Muscle layer of duodenum (tissue), 2 donors: ENCODE data around the gene PSMC3.

Experiments
- H3K27ac ChIP-seq: one replicate; pipeline ENCODE4 v1.7.0; 2013; ENCODE audit warnings: mild to moderate bottlenecking, low read length
- H3K27me3 ChIP-seq: one replicate; pipeline ENCODE4 v1.7.0; 2013; ENCODE audit warnings: low read depth, mild to moderate bottlenecking, control low read depth, low read length
- H3K36me3 ChIP-seq, 2 donors: one replicate each; pipeline ENCODE4 v1.7.0; 2013; ENCODE audit warnings: low read length in 2 of 2, control low read depth in 1 of 2, mild to moderate bottlenecking in 1 of 2; ENCODE audit not compliant: insufficient read depth in 2 of 2, control insufficient read depth in 1 of 2
- H3K4me1 ChIP-seq, 2 donors: one replicate each; pipeline ENCODE4 v1.7.0; 2013; ENCODE audit warnings: low read length in 2 of 2, mild to moderate bottlenecking in 2 of 2, control low read depth in 1 of 2, moderate library complexity in 1 of 2; ENCODE audit not compliant: insufficient read depth in 2 of 2, control insufficient read depth in 1 of 2
- H3K4me3 ChIP-seq, 2 donors: one replicate each; pipeline ENCODE4 v1.7.0; 2013; ENCODE audit warnings: low read length in 2 of 2, low read depth in 1 of 2, mild to moderate bottlenecking in 1 of 2
- H3K9me3 ChIP-seq, 2 donors: one replicate each; pipeline ENCODE4 v1.7.0; 2013; ENCODE audit warnings: low read length in 2 of 2, control low read depth in 1 of 2, mild to moderate bottlenecking in 1 of 2; ENCODE audit not compliant: control insufficient read depth in 1 of 2
- donor health status: healthy.

The PSMC3 gene

DNA sequence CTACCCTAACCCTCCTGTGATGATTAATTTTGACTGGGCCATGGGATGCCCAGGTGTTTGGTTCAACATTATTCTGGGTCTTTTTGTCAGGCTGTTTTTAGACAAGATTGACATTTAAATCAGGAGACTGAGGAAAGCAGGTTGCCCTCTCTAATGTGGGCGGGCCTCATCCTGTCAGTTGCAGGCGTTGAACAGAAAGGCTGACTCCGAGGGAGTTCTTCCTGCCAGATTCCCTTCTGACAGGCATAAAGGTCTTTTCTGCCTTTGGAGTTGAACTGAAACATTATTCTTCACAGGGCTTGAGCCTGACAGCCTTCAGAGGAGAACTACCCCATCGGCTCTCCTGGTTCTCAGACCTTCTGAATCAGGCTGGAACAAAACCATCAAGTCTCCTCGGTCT is 4.3 kb upstream of the PSMC3 start:
- Histone ChIP-seq H3K4me1 (peaks cover under 1 to 6% of the 10 kb centered on the region in 2 donors), H3K9me3 (no peaks in the 10 kb centered on the region), H3K4me3 (no peak overlapping the region), H3K27me3 (no peaks in the 10 kb centered on the region), H3K36me3 (no peaks in the 10 kb centered on the region), H3K27ac (no peak overlapping the region)

DNA sequence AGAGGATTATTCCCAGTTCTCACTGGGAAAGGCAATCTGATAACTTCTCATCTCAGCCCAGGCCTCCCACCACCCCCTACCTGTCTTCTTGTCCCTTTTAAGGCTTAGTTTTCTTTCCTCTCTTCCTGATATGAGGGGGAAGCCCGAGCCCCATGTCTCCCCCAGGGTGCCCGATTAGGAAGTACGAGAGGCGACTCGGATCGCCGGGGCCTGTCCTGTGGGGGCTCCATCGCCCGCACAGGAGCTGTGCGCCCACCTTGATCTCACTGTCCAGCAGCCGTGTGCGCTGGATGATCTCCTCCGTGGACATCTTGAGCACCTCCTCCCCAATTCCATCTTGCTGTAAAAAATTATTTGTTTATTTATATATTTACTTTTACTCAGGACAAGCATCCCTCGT is 628 bp downstream of the PSMC3 start:
- Histone ChIP-seq H3K9me3 (no peaks in the 10 kb centered on the region), H3K36me3 (peaks cover 26 to 43% of the 10 kb centered on the region in 2 donors), H3K4me3 (peak overlapping the region; percentile 85 to 87), H3K27ac (peak overlapping the region; percentile 94), H3K4me1 (peaks cover 6 to 16% of the 10 kb centered on the region in 2 donors), H3K27me3 (no peaks in the 10 kb centered on the region)

DNA sequence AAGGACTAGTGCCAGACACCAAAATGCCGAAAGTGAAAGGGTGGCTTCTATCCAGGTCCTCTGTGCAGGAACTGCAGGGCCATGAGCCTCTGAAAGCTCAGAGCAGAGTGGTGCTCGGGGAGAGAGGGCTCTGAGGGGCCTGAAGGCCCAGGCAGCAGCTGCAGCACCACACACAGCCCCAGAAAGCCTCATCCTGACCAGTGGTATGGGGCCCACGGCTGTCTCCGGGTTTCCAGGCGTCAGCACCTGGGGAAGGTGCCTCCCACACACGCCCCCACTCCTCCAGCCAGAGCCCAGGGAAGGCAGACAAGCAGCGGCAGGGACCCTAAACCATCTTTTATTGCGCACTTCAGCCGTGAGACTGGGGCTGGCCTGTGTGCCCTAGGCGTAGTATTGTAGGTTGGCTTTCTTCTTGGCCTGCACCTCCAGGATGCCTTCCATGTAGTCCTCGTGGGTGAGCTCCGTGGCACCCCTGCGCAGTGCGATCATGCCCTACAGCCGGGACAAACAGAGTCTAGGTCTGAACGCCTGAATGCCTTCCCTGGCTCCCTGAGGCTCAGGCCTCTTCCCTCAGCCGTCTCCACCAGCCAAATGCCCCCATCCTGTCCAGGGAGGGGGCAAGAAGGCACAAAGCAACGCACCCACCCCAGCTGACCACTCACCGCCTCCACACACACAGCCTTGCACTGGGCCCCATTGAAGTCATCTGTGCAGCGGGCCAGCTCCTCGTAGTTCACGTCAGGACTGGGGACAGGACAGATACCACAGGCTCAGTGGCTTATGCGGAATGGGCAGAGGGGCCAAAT is 7.6 kb downstream of the PSMC3 start:
- Histone ChIP-seq H3K36me3 (peaks cover 46 to 83% of the 10 kb centered on the region in 2 donors), H3K4me1 (peaks cover 0 to 29% of the 10 kb centered on the region in 2 donors), H3K27ac (no peak overlapping the region), H3K4me3 (no peak overlapping the region), H3K27me3 (no peaks in the 10 kb centered on the region), H3K9me3 (no peaks in the 10 kb centered on the region)

DNA sequence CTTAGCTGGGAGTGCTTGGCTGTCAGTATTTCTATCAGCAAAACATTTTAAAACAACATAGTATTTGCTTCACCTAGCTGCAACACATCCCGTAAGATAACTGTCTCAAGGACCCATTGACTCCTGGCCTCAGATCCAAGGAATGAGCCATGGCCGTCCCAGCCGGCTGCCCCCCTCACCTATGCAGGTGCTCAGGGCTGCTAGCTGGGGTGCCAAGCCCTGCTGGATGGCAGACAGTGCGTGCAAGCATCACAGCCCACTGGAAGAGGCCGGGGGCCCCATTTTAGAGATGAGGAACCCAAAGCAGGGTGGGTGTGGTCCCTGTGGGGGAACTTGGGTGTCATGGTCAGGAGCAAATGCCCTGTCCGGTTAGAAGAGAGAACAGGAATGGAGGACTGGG is 8.5 kb downstream of the PSMC3 start:
- Histone ChIP-seq H3K4me1 (peaks cover 0 to 33% of the 10 kb centered on the region in 2 donors), H3K4me3 (no peak overlapping the region), H3K36me3 (peaks cover 48 to 79% of the 10 kb centered on the region in 2 donors), H3K9me3 (no peaks in the 10 kb centered on the region), H3K27me3 (no peaks in the 10 kb centered on the region), H3K27ac (no peak overlapping the region)

DNA sequence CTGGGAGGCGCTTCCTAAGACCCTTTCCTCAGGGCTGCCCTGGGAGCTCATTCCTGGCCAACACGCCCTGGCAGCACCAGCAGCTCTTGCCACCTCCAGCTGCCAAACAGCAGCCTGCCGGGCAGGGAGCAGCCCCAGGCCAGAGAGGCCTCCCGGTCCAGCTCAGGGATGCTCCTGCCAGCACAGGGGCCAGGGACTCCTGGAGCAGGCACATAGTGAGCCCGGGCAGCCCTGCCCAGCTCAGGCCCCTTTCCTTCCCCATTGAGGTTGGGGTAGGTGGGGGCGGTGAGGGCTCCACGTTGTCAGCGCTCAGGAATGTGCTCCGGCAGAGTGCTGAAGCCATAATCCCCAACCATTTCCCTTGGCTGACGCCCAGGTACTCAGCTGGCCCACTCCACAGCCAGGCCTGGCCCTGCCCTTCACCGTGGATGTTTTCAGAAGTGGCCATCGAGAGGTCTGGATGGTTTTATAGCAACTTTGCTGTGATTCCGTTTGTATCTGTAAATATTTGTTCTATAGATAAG is 10.2 kb downstream of the PSMC3 start:
- Histone ChIP-seq H3K36me3 (peaks cover 41 to 73% of the 10 kb centered on the region in 2 donors), H3K4me1 (peaks cover 0 to 35% of the 10 kb centered on the region in 2 donors), H3K4me3 (peak overlapping the region in 1 of 2 donors; percentile 32)

DNA sequence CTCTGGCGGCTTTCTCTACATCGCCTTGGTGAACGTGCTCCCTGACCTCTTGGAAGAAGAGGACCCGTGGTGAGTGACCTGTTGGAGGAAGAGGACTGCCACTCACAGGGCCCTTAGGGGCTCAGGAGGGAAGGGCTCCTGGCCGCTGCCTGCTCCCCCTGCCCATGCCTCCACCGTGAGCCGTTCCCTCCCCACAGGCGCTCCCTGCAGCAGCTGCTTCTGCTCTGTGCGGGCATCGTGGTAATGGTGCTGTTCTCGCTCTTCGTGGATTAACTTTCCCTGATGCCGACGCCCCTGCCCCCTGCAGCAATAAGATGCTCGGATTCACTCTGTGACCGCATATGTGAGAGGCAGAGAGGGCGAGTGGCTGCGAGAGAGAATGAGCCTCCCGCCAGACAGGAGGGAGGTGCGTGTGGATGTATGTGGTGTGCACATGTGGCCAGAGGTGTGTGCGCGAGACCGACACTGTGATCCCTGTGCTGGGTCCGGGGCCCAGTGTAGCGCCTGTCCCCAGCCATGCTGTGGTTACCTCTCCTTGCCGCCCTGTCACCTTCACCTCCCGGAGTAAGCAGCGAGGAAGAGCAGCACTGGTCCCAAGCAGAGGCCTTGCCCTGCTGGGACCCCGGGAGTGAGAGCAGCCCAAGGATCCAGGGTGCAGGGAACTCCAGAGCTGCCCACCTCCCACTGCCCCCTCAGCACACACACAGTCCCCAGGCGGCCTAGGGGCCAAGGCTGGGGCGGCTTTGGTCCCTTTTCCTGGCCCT is 11.0 kb downstream of the PSMC3 start:
- Histone ChIP-seq H3K9me3 (no peaks in the 10 kb centered on the region), H3K4me1 (peaks cover 0 to 43% of the 10 kb centered on the region in 2 donors), H3K27me3 (no peaks in the 10 kb centered on the region), H3K27ac (peak overlapping the region; percentile 45), H3K36me3 (peaks cover 40 to 73% of the 10 kb centered on the region in 2 donors), H3K4me3 (peak overlapping the region in 1 of 2 donors; percentile 32)

More for the DNA sequence above, 10.2 kb downstream of the PSMC3 start:
- Histone ChIP-seq H3K9me3 (no peaks in the 10 kb centered on the region), H3K27ac (peak overlapping the region; percentile 45), H3K27me3 (no peaks in the 10 kb centered on the region)

DNA sequence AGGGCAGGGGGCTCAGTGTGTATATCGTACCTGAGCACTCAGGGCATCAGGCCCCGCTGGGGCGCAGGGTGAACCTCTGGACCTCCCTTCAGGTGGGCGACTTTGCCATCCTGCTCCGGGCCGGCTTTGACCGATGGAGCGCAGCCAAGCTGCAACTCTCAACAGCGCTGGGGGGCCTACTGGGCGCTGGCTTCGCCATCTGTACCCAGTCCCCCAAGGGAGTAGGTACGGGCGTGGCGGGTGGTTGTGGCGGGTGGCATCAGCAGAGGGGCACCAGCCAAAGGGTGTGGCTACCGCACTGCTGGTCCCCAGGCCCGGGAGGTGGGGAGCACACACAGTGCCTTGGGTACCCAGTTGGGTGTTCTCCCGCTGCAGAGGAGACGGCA is 11.6 kb downstream of the PSMC3 start:
- H3K4me3 ChIP-seq, result no peak overlapping the region
- H3K27ac ChIP-seq, result no peak overlapping the region
- H3K9me3 ChIP-seq, result no peaks in the 10 kb centered on the region
- peaks cover 0 to 49% of the 10 kb centered on the region in 2 donors for H3K4me1 ChIP-seq
- H3K27me3 ChIP-seq, result no peaks in the 10 kb centered on the region
- peaks cover 35 to 68% of the 10 kb centered on the region in 2 donors for H3K36me3 ChIP-seq

DNA sequence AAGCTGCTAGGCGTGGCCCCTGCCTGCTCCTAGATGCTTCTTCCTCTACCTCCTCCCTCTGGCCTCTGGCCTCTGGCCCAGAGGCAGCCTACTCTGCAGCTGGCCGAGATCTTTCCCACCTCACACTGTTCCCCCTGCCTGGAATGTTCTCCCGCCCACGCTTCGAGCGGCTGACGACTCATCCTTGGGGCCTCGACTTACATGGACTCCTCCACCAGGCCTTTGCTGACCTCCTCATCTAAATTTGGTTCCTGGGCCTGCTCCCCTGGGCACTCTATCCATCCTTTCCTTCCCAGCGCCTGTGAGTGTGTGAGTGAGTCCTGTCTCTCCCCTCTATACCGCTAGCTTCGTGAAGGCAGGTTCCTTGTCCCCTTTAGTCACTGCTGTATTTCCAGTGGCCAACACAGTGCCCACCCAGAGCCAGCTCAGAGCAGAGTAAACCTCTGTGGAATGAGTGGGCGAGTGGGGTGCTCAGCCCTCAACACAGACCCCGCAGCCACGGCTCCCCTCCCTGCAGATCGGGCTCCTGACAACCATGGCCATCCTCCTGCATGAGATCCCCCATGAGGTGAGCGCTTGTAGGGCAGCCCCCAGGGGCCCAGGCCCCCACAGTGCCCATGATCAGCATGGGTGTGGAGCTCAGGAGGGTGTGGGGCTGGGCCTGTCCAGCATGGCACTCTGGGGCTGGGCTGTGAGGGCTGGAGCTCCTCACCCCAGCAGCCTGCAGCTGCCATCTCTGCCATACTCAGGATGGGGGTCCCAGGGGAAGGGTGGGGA is 12.1 kb downstream of the PSMC3 start:
- no peaks in the 10 kb centered on the region for H3K27me3 ChIP-seq
- no peak overlapping the region for H3K4me3 ChIP-seq
- H3K36me3 ChIP-seq, result peaks cover 31 to 63% of the 10 kb centered on the region in 2 donors
- no peaks in the 10 kb centered on the region for H3K9me3 ChIP-seq
- peaks cover 0 to 54% of the 10 kb centered on the region in 2 donors for H3K4me1 ChIP-seq
- H3K27ac ChIP-seq, result no peak overlapping the region

DNA sequence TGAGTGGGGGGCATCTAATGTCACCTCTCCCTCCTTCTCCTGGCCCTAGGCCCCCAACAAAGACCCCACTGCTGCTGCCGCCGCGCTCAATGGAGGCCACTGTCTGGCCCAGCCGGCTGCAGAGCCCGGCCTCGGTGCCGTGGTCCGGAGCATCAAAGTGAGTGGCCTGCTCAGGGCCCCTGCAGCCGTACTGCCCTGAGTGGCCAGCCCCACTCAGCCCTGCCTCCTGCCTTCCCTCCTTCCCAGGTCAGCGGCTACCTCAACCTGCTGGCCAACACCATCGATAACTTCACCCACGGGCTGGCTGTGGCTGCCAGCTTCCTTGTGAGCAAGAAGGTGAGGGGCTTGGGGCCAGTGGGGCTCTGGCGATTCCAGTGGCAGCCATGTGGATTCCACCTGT is 12.9 kb downstream of the PSMC3 start:
- Histone ChIP-seq H3K36me3 (peaks cover 24 to 56% of the 10 kb centered on the region in 2 donors), H3K4me1 (peaks cover 0 to 57% of the 10 kb centered on the region in 2 donors), H3K27ac (no peak overlapping the region), H3K27me3 (no peaks in the 10 kb centered on the region), H3K4me3 (no peak overlapping the region), H3K9me3 (no peaks in the 10 kb centered on the region)

DNA sequence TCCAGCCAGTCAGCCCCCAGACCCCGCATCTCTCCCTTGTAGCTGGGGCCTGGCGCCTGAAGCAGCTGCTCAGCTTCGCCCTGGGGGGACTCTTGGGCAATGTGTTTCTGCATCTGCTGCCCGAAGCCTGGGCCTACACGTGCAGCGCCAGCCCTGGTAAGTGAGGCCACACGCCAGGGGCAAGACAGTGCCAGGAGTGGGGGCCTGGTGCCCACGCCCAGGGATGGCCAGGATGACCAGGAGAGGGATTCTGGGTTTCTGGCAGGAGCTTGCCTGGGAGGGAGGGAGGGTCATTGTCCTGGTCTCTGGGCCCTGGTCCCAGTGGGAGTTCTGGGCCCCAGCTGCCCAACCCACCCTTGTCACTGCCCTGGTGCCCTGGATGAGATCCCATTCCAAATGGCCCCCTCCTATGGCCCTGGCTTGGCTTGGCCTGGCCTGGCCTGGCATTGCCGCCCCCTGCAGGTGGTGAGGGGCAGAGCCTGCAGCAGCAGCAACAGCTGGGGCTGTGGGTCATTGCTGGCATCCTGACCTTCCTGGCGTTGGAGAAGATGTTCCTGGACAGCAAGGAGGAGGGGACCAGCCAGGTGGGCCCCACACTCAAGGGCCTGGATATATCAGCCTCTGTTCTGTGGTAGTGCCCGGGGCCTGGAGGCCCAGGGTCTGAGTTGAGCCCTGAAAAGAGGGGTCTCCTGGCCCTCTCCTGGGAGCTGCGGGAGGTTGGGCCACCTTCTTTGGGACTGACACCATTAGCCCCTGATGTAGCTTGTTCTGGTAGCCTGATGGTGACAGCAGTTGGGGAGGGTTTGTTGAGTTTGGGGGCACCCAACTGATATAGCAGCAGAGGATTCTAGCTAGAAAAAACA is 14.1 kb downstream of the PSMC3 start:
- H3K36me3 ChIP-seq, result peaks cover 20 to 47% of the 10 kb centered on the region in 2 donors
- no peak overlapping the region for H3K4me3 ChIP-seq
- no peak overlapping the region for H3K27ac ChIP-seq
- no peaks in the 10 kb centered on the region for H3K9me3 ChIP-seq
- peaks cover 7 to 62% of the 10 kb centered on the region in 2 donors for H3K4me1 ChIP-seq
- no peaks in the 10 kb centered on the region for H3K27me3 ChIP-seq
